Transverse colon (tissue), 4 donors: ENCODE results near the gene SLC9A4. TPM values are rescaled to one million over a fixed set of nuclear protein-coding genes. Genes with fewer than 3 reads are reported as not detected.

Experiments
- DNase-seq: peaks from one replicate; pipeline ENCODE4 v3.0.0-alpha.2; 2019
- H3K27ac ChIP-seq, 4 donors: fragments of 200-600 bp; sonication (generic); 2 replicates each; pipeline ENCODE4 v1.5.1; 2016 to 2018; ENCODE audit warnings: inconsistent platforms in 4 of 4
- H3K27me3 ChIP-seq: fragments of 200-600 bp; sonication (generic); 2 replicates; pipeline ENCODE4 v1.5.1; 2017; ENCODE audit warnings: inconsistent platforms
- H3K36me3 ChIP-seq, 4 donors: fragments of 200-600 bp; sonication (generic); 2 replicates each; pipeline ENCODE4 v1.5.1; 2017 to 2019; ENCODE audit warnings: inconsistent platforms in 4 of 4
- H3K4me1 ChIP-seq, 4 donors: fragments of 200-600 bp; sonication (generic); 2 replicates each; pipeline ENCODE4 v1.5.1; 2017 to 2020; ENCODE audit warnings: inconsistent platforms in 4 of 4
- H3K4me3 ChIP-seq, 4 donors: fragments of 200-600 bp; sonication (generic); 1 replicate in 1 of 4; 2 replicates in 3 of 4; pipeline versions ENCODE4 v1.5.1 to v1.6.1; 2017 to 2019; ENCODE audit warnings: inconsistent platforms in 4 of 4
- H3K9me3 ChIP-seq, 2 donors: fragments of 200-600 bp; sonication (generic); 2 replicates each; pipeline ENCODE4 v1.5.1; 2017 to 2019; ENCODE audit warnings: inconsistent platforms in 2 of 2
- EP300 ChIP-seq: sonication (generic); formaldehyde crosslinking; IDR thresholded peaks from one replicate; pipeline ENCODE4 v1.6.1; 2017; ENCODE audit warnings: antibody characterized with exemption, low read depth
- POLR2A ChIP-seq: fragments of 450-650 bp; IDR thresholded peaks from one replicate; pipeline ENCODE4 v1.6.1; 2016; ENCODE audit warnings: antibody characterized with exemption, mild to moderate bottlenecking, moderate library complexity
- POLR2AphosphoS5 ChIP-seq, 3 donors: sonication (generic); formaldehyde crosslinking; IDR thresholded peaks; one replicate each; pipeline ENCODE4 v1.6.1; 2016; ENCODE audit warnings: antibody characterized with exemption in 3 of 3
- WGBS, 2 donors: methylation state at CpG; one replicate each; pipeline ENCODE4 v1.1.5; 2018; ENCODE audit warnings: low coverage in 1 of 2; 5-methylcytosine and 5-hydroxymethylcytosine counted together
- in situ Hi-C, 4 donors: fragments of 200-750 bp; cut with MboI; loops; one replicate each; pipeline versions ENCODE4 v1.15.0 to v1.15.1; 2017; ENCODE audit warnings: low sequenced_read_pairs in 3 of 4, low pct_ligation_motif_present in 1 of 4, low pct_unique_long_range_greater_than_20kb in 1 of 4
- intact Hi-C: fragments of 100-400 bp; cut with DNase I; formaldehyde crosslinking; loops from one replicate; pipeline ENCODE4 v1.15.1; 2023; ENCODE audit warnings: low total_unique reads
- total RNA-seq, 4 donors: library from RNA; depleted of rRNA; stranded (reverse); fragments of >200 nt; gene quantifications; one replicate each; pipeline ENCODE4 v1.1.0, GENCODE V29; 2016
- TF ChIP-seq, protein P1 (sequence below), 5 experiments: fragments of 200-600 bp in 3 of 5; fragments of 450-650 bp in 2 of 5; sonication (generic) in 3 of 5; IDR thresholded peaks; 1 replicate in 2 of 5; 2 replicates in 3 of 5; pipeline ENCODE4 v1.5.1; 2016 to 2017; ENCODE audit warnings: antibody characterized with exemption in 5 of 5, inconsistent platforms in 3 of 5, mild to moderate bottlenecking in 2 of 5, moderate library complexity in 1 of 5

SLC9A4 gene
- total RNA-seq, 4 donors from 2014 or later, result not detected

DNA sequence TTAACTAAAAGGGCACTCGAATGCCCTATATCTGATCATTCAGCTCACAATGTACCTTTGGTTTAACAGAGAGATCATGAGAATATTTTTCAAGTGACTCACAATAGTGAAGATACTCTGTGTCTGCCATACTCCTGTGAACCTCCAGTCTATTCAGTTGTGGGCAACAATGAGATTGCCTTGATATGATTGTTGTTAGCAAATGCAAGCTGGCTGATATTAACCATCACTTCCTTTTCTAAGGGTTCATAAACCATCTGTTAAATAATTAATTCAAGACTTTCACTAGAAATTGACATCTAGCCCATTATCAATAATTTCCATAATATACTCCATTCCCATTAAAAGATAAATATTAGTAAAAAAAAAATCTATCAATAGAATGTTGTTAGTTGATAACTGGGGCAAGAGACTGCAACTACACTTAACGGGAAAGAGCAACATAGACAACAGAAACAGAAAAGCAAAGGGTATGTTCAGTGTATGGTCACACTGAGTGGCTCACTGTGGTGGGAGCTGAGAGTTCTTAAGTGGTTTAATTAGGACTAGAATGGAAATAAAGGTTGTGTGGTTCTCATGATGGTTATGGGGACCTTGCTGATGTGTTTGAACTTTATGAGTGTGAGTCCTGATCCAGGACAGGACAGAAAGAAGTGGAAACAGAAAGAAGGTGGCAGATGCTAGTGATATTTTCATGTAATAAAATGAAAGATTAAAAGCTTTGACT is 38.2 kb upstream of the SLC9A4 start:
- no peak for TF ChIP-seq POLR2A
- no peak for TF ChIP-seq EP300
- TF ChIP-seq, protein P1, sequence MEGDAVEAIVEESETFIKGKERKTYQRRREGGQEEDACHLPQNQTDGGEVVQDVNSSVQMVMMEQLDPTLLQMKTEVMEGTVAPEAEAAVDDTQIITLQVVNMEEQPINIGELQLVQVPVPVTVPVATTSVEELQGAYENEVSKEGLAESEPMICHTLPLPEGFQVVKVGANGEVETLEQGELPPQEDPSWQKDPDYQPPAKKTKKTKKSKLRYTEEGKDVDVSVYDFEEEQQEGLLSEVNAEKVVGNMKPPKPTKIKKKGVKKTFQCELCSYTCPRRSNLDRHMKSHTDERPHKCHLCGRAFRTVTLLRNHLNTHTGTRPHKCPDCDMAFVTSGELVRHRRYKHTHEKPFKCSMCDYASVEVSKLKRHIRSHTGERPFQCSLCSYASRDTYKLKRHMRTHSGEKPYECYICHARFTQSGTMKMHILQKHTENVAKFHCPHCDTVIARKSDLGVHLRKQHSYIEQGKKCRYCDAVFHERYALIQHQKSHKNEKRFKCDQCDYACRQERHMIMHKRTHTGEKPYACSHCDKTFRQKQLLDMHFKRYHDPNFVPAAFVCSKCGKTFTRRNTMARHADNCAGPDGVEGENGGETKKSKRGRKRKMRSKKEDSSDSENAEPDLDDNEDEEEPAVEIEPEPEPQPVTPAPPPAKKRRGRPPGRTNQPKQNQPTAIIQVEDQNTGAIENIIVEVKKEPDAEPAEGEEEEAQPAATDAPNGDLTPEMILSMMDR (IDR thresholded peaks at IDR 0.05), result no peak
- no peak for TF ChIP-seq POLR2AphosphoS5 (IDR thresholded peaks at IDR 0.05)
- H3K9me3 ChIP-seq, result no peaks in the 10 kb centered on the region
- WGBS, 2 donors, result 94 to 100% methylated on average over 2 of the region's 2 CpGs
- H3K4me1 ChIP-seq, result no peaks in the 10 kb centered on the region
- no peaks in the 10 kb centered on the region for H3K36me3 ChIP-seq
- no peak overlapping the region for H3K4me3 ChIP-seq
- intact Hi-C loops, result no loop called here
- no peak overlapping the region for H3K27ac ChIP-seq
- H3K27me3 ChIP-seq, result no peaks in the 10 kb centered on the region
- in situ Hi-C loops, result loop anchor here in 2 of 4 donors (25.0 kb wide), 2 partner anchors 423 to 548 kb away; no protein-coding TSS in a partner anchor
- DNase-seq, result no peak

DNA sequence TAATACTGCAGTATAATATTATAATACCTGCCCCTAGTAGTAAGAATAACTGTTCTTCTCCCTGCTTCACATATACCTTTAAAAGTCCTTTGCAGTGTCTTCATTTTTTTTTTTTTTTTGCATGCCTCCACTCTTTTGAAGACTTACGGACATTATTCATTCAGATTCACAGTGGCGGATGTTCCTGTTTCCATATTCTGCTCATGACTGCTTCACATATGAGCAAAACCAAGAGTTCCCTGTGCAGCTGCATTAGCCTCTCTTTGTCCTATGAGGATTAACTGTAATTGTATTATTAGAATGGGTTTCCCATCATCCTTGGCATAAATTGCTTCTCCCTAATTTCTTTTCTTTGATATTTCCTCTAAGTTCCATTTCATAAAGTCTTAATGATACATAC is 37.3 kb upstream of the SLC9A4 start:
- no peak for TF ChIP-seq POLR2A
- TF ChIP-seq, protein P1 (IDR thresholded peaks at IDR 0.05), result no peak
- no peak for TF ChIP-seq POLR2AphosphoS5 (IDR thresholded peaks at IDR 0.05)
- TF ChIP-seq EP300, result no peak
- Histone ChIP-seq H3K27me3 (no peaks in the 10 kb centered on the region), H3K36me3 (no peaks in the 10 kb centered on the region), H3K27ac (no peak overlapping the region), H3K4me1 (no peaks in the 10 kb centered on the region), H3K4me3 (no peak overlapping the region), H3K9me3 (no peaks in the 10 kb centered on the region)
- in situ Hi-C loops, result loop anchor here in 2 of 4 donors (25.0 kb wide), 2 partner anchors 423 to 548 kb away; no protein-coding TSS in a partner anchor
- 87 to 89% methylated on average over 2 of the region's 2 CpGs for WGBS, 2 donors
- no peak for DNase-seq
- intact Hi-C loops, result no loop called here

DNA sequence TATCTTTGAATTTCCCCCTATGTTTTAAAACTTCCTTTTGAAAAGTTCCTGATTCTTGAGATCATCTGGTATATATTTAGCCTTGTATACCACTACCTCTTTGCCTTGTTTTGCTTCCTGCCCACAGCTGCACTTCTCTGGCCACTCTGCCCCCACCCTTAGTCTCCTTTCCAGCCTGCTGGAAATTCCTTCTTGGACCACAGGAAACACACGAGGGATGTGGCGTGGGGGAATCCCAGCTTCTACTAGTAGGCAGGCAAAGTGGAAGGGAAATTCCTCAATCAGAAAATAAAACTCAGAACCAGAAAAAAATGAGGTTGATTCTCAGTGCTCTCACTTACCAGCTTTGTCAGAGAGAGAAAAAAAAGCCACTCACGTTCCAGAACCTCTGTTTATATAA is 36.7 kb upstream of the SLC9A4 start:
- no peak overlapping the region for H3K27ac ChIP-seq
- in situ Hi-C loops (loop anchor here in 2 of 4 donors (25.0 kb wide), 2 partner anchors 424 to 549 kb away; no protein-coding TSS in a partner anchor), intact Hi-C loops (no loop called here)
- H3K4me1 ChIP-seq, result no peaks in the 10 kb centered on the region
- no peaks in the 10 kb centered on the region for H3K27me3 ChIP-seq
- no peaks in the 10 kb centered on the region for H3K36me3 ChIP-seq
- DNase-seq, result no peak
- H3K9me3 ChIP-seq, result no peaks in the 10 kb centered on the region
- TF ChIP-seq EP300 (no peak), POLR2AphosphoS5 (IDR thresholded peaks at IDR 0.05) (no peak), POLR2A (no peak)
- TF ChIP-seq, protein P1 (IDR thresholded peaks at IDR 0.05), result no peak
- 28 to 30% methylated on average over 3 of the region's 3 CpGs for WGBS, 2 donors
- no peak overlapping the region for H3K4me3 ChIP-seq

DNA sequence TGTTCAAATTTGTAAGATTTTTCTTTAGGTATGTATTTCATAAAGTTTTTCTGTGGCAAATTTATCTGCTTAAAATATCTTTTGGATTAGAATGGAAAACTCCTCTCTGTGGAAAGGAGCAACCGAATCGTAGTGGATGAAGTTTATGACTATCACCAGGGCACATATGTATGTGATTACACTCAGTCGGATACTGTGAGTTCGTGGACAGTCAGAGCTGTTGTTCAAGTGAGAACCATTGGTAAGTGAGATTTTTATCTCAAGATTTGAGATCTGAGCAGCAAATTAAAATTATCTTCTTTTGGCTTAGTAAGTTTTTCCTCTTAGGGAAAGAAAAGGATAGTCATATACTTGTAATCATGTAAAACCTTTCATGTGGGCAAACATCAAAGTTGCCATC is 35.9 kb upstream of the SLC9A4 start:
- in situ Hi-C loops (loop anchor here in 2 of 4 donors (25.0 kb wide), 2 partner anchors 425 to 550 kb away; no protein-coding TSS in a partner anchor), intact Hi-C loops (no loop called here)
- WGBS, 2 donors, result 74 to 98% methylated on average over 3 to 4 of the region's 4 CpGs
- Histone ChIP-seq H3K27me3 (no peaks in the 10 kb centered on the region), H3K27ac (no peak overlapping the region), H3K4me3 (no peak overlapping the region), H3K9me3 (no peaks in the 10 kb centered on the region), H3K4me1 (no peaks in the 10 kb centered on the region), H3K36me3 (no peaks in the 10 kb centered on the region)
- DNase-seq, result no peak
- no peak for TF ChIP-seq POLR2A
- TF ChIP-seq POLR2AphosphoS5 (IDR thresholded peaks at IDR 0.05), result no peak
